GM18498 (cell line): ENCODE measurements around the gene MED16.
"Not testable (repeated sequence)": the region's sequence is repeated elsewhere in the genome, so short reads cannot be mapped to it uniquely, and the experiment has no call there.

Experiments
- ATAC-seq: cut with Tn5 transposase; IDR thresholded peaks from one replicate; pipeline ENCODE4 v1.9.1; 2021; ENCODE audit warnings: mild to moderate bottlenecking, moderate library complexity; ENCODE audit not compliant: unreplicated experiment

Gene MED16

DNA sequence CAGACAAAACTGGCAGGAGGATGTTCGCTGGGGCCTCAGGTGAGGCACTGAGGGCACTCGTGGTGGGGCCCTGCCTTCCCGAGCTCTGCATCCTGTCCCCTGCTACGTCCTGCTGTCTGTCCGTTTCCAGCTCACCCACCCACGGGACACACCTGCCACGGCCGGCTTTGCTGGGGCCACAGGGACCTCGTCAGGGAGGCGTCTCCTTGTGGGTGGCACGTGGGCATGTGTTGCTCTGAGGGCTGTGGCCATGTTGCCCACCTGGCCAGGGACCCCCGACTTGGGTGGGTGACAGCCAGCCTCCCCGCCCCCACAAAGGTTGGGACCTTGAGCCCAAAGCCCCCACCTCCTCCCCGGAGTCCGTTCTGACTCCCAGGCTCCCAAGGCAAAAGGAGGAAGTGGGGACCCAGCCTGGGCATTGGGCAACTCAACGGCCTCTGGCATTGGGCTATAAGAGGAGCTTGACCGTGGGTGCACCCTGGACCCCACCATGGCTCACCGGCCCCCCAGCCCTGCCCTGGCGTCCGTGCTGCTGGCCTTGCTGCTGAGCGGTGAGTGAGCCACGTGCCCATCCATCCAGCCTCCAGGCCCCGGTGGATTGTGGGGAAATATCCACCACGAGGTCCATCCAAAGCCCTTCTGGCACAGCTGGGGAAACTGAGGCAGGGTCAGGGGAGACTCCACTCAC is 52.3 kb downstream of the MED16 start, which contains the start of gene PRTN3:
Gene PRTN3, plus strand, starts transcription at position 481 of the 688 bp plus-strand sequence. Its CDS starts 10 bp downstream, at position 491.
- ATAC-seq = no peak

DNA sequence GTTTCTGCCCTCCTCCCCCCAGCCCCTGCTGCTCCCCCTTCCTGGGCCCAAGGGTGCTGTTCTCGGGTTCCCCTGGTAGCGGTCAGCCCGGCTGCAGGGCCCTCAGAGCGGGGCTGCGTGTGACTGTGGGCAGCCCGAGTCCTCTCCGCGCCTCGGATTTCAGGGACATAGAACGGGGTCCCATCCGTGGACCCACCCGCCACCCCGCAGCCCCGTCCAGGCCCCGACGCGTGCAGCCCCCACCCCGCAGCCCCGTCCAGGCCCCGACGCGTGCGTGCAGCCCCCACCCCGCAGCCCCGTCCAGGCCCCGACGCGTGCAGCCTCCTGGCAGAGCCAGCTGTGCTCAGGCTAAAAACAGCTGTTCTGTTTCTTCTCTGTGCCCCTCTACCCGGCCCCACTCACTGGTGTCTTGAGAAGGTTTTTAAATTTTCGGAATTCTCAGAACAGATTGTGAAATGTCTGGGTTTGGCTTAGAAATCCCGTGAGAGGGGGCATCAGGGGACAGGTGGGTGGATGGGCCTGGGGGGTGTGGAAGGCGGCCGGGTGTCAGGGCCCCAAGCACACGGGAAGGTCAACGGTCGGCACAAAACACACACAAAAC is 57.7 kb downstream of the MED16 start:
- ATAC-seq = no peak

DNA sequence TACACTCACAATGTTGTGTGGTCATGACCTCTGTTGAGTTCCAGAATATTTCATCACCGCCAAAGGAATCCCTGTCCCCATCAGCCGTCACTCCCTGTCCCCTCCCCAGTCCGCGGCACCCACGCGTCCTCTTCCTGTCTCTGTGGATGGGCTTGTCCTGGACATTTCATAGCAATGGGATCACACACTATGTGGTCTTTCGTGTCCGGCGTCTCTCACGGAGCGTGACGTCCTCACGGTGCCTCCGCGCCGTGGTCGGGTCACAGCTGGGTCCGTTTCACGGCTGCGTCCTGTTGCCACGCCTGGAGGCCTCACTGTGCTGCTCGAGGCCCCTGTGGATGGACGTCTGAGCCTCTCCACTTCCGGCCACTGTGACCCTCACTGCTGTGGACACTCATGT is 58.8 kb downstream of the MED16 start:
- no peak for ATAC-seq

DNA sequence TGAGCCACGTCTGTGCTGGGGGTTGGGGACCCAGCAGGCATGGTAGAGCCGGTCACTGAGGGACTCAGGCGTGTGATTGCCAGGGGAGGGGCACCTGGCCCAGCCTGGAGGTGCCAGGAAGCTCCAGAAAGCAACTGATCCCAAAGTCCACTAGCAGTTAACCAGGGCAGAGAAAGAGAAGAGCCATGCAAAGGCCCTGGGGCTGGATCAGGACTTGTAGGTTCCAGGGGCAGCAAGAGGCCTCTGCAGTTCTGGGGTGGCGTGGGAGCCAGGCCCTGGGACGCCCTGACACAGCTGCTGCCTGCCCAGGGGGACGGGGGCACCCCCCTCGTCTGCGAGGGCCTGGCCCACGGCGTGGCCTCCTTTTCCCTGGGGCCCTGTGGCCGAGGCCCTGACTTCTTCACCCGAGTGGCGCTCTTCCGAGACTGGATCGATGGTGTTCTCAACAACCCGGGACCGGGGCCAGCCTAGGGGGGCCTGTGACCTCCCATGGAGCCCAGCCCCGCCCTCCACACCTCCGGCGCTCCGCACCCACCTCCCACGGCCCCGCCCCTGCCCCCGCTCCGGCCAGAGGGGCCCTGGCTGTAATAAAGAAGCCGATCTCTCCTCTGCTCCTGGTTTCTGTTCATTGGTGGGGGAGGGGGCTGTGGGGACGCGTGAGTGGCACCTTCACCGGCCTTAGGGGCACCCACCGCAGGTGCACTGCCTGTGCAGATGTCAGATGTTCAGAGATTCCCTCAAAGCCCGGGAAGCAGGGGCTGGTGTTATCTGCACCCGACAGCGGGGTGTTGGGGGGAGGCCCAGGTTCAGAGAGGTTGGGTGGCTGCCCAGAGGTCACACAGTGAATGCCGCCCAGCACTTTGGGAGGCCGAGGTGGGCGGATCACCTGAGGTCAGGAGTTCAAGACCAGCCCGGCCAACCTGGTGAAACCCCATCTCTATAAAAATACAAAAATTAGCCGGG is 61.3 kb downstream of the MED16 start:
- no peak for ATAC-seq

DNA sequence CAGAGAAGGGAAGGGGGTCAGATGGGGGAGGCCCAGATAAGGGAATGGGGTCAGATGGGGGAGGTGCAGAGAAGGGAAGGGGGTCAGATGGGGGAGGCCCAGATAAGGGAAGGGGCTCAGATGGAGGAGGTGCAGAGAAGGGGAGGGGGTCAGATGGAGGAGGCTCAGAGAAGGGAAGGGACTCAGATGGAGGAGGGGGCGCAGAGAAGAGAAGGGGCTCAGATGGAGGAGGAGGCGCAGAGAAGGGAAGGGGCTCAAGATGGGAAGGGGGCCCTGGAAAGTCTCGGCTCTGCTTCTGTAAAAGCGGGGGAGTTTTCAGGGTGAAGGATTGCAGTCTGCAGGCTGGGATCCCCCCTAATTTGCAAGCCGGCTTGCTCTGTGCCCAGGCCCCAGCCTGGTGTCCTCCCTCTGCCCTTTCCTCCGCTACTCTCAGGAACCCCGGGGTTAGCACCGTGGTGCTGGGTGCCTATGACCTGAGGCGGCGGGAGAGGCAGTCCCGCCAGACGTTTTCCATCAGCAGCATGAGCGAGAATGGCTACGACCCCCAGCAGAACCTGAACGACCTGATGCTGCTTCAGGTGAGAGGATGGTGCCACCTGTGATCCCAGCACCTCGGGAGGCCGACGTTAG is 63.7 kb downstream of the MED16 start:
- ATAC-seq = no peak

DNA sequence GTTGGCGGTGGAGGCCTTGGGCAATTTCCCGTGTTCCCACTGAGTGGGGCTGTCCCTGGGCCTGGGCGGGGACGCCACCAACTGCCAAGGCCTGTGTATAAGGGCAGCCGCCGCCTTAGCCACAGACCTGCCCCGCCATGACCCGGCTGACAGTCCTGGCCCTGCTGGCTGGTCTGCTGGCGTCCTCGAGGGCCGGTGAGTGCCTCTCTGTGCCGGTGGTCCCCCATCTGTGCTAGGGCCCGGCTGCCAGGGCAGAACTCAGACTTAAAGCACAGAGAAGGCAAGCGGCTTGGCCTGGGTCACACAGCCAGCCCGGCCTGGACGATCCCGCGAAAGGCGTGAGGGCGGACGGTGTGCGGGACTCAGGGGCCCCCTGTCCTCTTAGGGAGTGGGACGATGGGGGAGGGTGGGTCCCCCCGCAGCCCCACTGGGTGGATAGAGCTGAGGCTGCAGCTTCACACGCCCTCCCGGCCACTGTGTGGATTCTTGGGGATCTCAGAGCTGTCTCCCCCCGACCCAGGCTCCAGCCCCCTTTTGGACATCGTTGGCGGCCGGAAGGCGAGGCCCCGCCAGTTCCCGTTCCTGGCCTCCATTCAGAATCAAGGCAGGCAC is 65.2 kb downstream of the MED16 start, which contains the start of gene AZU1:
Gene AZU1, plus strand, starts transcription at position 128 of the 612 bp plus-strand sequence. Its CDS starts 10 bp downstream, at position 138.
- ATAC-seq = no peak

DNA sequence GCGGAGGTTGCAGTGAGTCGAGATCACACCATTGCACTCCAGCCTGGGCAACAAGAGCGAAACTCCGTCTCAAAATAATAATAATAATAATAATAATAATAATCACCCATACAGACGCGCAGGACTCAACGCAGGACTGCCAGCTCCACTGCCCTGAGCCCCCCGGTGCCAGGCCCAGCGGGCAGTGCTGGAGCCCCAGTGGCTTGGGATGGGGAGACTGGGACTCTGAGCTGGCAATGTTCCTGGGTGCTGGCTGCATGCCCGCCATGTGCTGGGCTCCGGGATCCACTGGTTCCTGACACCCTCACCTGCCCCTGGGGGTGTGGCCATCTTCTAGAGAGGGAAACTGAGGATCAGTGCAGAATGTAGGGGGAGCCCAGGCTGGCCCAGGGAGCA is 65.7 kb downstream of the MED16 start:
- no peak for ATAC-seq

DNA sequence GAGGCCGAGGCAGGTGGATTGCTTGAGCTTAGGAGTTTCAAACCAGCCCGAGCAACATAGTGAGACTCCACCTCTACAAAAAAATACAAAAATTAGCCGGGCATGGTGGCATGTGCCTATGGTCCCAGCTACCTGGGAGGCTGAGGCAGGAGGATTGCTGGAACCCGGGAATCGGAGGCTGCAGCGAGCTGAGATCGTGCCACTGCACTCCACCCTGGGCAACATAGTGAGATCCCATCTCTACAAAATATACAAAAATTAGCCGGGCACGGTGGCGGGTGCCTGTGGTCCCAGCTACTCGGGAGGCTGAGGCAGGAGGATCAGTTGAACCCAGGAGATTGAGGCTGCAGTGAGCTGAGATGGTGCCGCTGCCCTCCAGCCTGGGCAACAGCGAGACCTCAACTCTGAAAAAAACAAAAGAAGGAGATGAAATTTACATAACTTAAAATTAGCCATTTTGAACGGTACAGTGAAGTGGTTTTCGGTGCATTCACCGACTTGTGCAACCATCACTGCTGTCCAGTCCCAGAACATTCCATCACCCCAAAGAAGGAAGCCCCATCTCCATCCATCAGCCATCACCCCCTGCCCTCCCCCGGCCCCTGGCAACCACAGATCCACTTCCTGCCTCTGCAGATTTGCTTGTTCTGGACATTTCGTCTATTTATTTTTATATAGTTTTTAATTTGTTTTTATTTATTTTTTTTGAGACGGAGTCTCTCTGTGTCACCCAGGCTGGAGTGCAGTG is 66.9 kb downstream of the MED16 start:
- no peak for ATAC-seq

DNA sequence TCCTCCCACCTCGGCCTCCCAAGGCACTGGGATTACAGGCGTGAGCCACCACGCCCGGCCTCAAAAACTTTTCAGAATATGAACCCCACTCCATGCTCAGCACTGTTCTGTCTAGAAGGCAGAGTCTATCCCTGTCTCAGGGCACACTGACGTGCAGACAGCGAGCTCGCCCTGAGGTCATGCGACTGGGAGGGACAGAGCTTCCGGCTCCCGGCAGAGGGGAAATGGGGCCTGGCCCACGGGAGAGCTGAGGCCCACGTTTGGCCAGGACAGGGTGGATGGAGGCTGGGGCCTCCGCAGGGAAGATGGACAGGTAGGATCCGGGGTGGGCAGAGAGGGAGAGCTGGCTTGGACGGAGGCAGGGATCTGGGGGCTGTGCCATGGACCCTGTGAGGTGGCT is 68.1 kb downstream of the MED16 start:
- no peak for ATAC-seq

DNA sequence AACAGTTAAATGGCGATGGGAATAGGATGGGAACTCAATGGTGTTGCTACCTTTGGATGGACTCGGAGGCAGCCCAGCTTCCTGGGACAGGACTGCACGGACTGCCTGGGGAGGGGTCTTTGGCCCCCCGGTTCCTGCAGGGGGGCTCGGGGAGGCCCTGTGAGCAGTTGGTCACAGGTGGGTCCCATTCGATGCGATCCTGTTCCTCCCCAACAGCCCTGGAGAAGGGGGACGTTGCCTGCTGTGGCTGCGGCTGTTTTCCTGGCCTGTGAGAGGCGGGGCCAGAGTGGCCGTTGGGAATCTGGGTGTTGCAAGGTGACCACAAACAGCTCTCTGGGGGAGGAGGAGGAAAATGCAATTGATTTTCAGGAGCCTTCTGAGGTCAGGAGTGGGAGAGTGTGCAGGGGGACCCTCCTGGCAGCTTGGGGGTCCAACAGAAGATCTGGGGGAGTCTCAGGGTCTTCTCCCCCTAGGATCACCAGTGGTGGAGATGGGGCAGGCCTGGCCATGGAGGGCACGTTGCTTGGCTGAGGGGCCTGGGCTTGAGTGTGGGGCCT is 69.3 kb downstream of the MED16 start:
- no peak for ATAC-seq

DNA sequence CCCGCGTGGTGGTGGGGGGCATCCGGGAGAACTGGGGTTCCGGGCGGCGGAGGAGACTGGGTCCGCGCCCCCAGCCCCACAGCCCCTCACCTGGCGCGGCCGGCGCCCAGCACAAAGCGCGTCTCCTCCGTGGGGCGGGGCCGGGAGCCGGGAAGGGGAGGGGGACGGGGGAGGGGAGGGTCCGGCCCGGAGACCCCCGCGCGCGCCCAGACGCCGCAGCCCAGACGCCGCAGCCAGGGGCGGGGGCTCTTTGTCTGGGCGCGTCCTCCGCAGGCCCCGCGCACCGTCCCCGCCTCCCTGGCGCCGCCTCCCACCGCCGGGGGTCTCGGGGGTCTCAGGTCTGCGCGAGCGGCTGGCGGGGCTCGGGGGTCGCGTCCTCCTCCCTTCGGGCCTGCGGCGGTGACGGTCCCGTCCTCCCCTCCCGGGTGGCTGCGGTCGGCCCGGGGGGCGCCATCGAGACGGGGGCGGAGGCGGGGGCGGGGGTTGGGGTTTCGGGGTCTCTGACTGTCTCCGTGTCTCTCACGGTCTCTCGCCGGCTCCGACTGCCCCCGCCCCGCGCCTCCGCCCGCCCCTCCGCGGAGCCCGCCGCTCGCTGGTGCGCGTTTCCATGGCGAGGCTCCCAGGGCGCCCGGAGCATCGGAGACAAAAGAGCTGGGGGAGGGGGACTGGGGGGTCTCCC is 71.0 kb downstream of the MED16 start, which contains the start of gene PLPPR3:
Gene PLPPR3, minus strand, starts transcription at position 131 of the 679 bp plus-strand sequence. CDS start 396 bp downstream, outside the sequence.
- no peak for ATAC-seq

DNA sequence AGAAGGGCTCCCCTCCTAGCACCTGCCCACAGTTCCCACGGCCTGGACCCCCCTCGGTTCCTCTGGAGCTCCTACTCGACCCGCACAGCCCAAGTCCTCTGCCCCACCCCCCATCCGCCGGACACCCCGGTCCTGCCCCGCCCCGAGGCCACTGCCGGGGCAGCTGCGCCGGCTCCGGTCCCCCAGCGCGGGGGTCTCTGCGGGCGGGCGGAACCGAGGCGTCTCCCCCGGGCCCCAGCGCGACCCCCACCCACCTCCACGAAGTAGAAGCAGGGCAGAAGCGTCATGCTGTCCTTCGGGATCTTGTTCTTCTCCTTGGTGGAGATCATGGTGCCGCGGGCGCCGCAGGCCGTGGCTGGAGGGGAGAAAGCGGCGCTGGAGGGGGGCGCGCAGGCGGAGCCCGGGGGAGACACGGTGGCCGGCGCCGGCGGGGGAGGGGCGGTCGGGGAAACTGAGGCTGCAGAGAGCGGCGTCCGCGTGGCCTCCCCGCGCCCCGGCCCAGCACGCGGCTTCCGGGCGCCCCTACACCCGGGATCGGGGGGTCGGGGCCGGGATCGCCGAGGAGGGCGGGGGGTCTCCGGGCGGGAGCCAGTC is 71.7 kb downstream of the MED16 start:
- ATAC-seq = no peak

DNA sequence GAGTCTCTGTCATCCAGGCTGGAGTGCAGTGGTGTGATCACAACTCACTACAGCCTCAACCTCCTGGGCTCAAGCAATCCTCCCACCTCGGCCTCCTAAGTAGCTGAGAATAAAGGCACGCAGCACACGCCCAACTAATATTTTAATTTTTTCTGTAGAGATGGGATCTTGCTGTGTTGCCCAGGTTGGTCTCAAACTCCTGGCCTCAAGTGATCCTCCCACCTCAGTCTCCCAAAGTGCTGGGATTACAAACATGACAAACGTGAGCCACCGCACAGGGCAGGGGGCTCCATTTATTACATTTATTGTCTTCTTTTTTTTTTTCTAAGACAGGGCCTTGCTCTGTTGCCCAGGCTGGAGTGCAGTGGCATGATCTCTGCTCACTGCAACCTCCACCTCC is 72.8 kb downstream of the MED16 start:
- ATAC-seq = not testable (repeated sequence)
